HEK293 (cell line): ENCODE results near the gene CHEK1.

Experiments
- HOXA7 ChIP-seq: sonication (generic); formaldehyde crosslinking; IDR thresholded peaks from 2 replicates; pipeline ENCODE4 v1.8.1; 2022; ENCODE audit warnings: missing genetic modification reagents, borderline replicate concordance
- SP7 ChIP-seq: fragments of 450-650 bp; formaldehyde crosslinking; IDR thresholded peaks from 2 replicates; pipeline ENCODE4 v1.5.1; 2016; ENCODE audit warnings: missing biosample characterization, missing genetic modification characterization
- TRIM28 ChIP-seq: IDR thresholded peaks from 2 replicates; pipeline ENCODE4 v1.6.1; 2011; ENCODE audit warnings: low read length, control low read depth, borderline replicate concordance
- ZBTB8A ChIP-seq: fragments of 450-650 bp; formaldehyde crosslinking; IDR thresholded peaks from 2 replicates; pipeline ENCODE4 v1.5.1; 2016; ENCODE audit warnings: missing biosample characterization, missing genetic modification characterization
- ZEB2 ChIP-seq: fragments of 450-650 bp; formaldehyde crosslinking; IDR thresholded peaks from 2 replicates; pipeline ENCODE4 v1.5.1; 2016; ENCODE audit warnings: missing biosample characterization, missing genetic modification characterization
- ZFP41 ChIP-seq: fragments of 450-650 bp; formaldehyde crosslinking; IDR thresholded peaks from 2 replicates; pipeline ENCODE4 v1.5.1; 2016; ENCODE audit warnings: missing biosample characterization, missing genetic modification characterization, borderline replicate concordance
- ZNF140 ChIP-seq: fragments of 450-650 bp; formaldehyde crosslinking; IDR thresholded peaks from 2 replicates; pipeline ENCODE4 v1.5.1; 2016; ENCODE audit warnings: missing biosample characterization, missing genetic modification characterization
- ZNF335 ChIP-seq: fragments of 450-650 bp; formaldehyde crosslinking; conservative IDR thresholded peaks from 2 replicates; pipeline ENCODE4 v1.5.1; 2016; ENCODE audit warnings: missing biosample characterization, missing genetic modification characterization
- ZNF37A ChIP-seq: fragments of 450-650 bp; IDR thresholded peaks from 2 replicates; pipeline ENCODE4 v1.5.1; 2018; ENCODE audit warnings: missing biosample characterization, missing genetic modification characterization
- ZNF48 ChIP-seq: fragments of 450-650 bp; formaldehyde crosslinking; IDR thresholded peaks from 2 replicates; pipeline ENCODE4 v1.5.1; 2016; ENCODE audit warnings: missing biosample characterization, missing genetic modification characterization
- ZNF501 ChIP-seq: fragments of 450-650 bp; formaldehyde crosslinking; IDR thresholded peaks from 2 replicates; pipeline ENCODE4 v1.5.1; 2016; ENCODE audit warnings: missing biosample characterization, missing genetic modification characterization
- ZNF571 ChIP-seq: fragments of 450-650 bp; formaldehyde crosslinking; IDR thresholded peaks from 2 replicates; pipeline ENCODE4 v1.5.0; 2017; ENCODE audit warnings: missing biosample characterization, missing genetic modification characterization
- ZNF600 ChIP-seq: fragments of 450-650 bp; formaldehyde crosslinking; IDR thresholded peaks from 2 replicates; pipeline ENCODE4 v1.5.1; 2016; ENCODE audit warnings: missing biosample characterization, missing genetic modification characterization
- ZNF654 ChIP-seq: fragments of 450-650 bp; formaldehyde crosslinking; IDR thresholded peaks from 2 replicates; pipeline ENCODE4 v1.5.1; 2016; ENCODE audit warnings: low read depth, missing biosample characterization, missing genetic modification characterization
- ZNF792 ChIP-seq: fragments of 450-650 bp; formaldehyde crosslinking; IDR thresholded peaks from 2 replicates; pipeline ENCODE4 v1.5.1; 2016; ENCODE audit warnings: missing biosample characterization, missing genetic modification characterization
- ZXDB ChIP-seq: fragments of 450-650 bp; formaldehyde crosslinking; IDR thresholded peaks from 2 replicates; pipeline ENCODE4 v1.5.1; 2016; ENCODE audit warnings: missing biosample characterization, missing genetic modification characterization
- TF ChIP-seq, protein P1 (sequence below): fragments of 450-650 bp; formaldehyde crosslinking; IDR thresholded peaks from 2 replicates; pipeline ENCODE4 v1.5.1; 2017; ENCODE audit warnings: missing biosample characterization, missing genetic modification characterization
- TF ChIP-seq, protein P2 (sequence below): fragments of 450-650 bp; formaldehyde crosslinking; IDR thresholded peaks from 2 replicates; pipeline ENCODE4 v1.5.1; 2016; ENCODE audit warnings: missing biosample characterization, missing genetic modification characterization, borderline replicate concordance
- TF ChIP-seq, protein P3 (sequence below): fragments of 450-650 bp; formaldehyde crosslinking; optimal IDR thresholded peaks from 2 replicates; pipeline ENCODE3; 2016; ENCODE audit warnings: missing biosample characterization, mild to moderate bottlenecking, missing genetic modification characterization
- TF ChIP-seq, protein P4 (sequence below): fragments of 450-650 bp; formaldehyde crosslinking; IDR thresholded peaks from 2 replicates; pipeline ENCODE4 v1.5.1; 2016; ENCODE audit warnings: missing biosample characterization, missing genetic modification characterization
- TF ChIP-seq, protein P5 (sequence below): fragments of 450-650 bp; formaldehyde crosslinking; IDR thresholded peaks from 2 replicates; pipeline ENCODE4 v1.5.1; 2016; ENCODE audit warnings: missing biosample characterization, missing genetic modification characterization
- TF ChIP-seq, protein P6 (sequence below): fragments of 450-650 bp; formaldehyde crosslinking; IDR thresholded peaks from 2 replicates; pipeline ENCODE4 v1.5.1; 2016; ENCODE audit warnings: missing biosample characterization, missing genetic modification characterization
- TF ChIP-seq, protein P7 (sequence below): fragments of 450-650 bp; formaldehyde crosslinking; IDR thresholded peaks from 2 replicates; pipeline ENCODE4 v1.5.1; 2017; ENCODE audit warnings: missing biosample characterization, missing genetic modification characterization
- TF ChIP-seq, protein P8 (sequence below): fragments of 450-650 bp; formaldehyde crosslinking; IDR thresholded peaks from 2 replicates; pipeline ENCODE4 v1.5.1; 2017; ENCODE audit warnings: missing biosample characterization, missing genetic modification characterization

Gene CHEK1

DNA sequence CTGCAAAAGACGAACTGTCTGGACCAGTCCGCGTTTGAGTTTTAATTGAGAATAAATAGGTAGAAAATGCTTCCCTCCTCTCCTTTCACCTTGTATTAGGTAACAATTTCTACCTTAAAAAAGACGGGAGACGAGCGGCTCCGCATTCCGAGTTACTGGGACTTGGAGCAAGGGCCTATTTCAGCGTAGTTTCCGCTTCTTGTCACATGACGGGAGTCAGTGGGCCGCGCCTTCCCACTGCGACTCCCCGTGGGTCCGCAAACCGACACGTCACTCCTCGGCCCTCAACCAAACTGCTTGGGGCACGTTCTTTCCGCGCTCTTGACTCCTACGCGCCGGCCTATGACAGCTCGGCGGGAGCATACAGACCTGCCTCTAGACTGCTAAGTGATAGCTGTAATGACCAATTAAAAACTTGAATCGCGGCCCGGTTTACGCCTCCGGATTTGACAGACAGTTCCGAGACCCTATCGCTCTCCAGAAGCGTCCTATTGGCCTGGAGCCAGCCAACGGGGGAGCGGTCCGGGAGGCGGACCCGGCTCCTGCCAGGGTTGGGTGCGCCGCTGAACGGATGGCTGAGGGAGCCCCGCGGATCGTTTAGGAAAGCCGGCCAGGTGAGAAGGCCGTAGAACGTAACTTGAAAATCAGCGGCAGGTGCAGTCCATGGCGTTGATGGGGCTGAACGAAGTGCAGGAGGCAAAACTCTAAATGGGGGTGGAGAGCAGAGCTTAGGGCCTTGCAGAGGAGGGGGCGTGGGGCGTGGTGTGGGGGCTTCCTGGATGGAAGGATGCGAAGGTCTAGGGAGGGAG is 32.5 kb upstream of the CHEK1 start, which contains the start of gene STT3A (continued):
- TF ChIP-seq SP7 (tag by site-specific recombination) = no peak
- TF ChIP-seq, protein P1, sequence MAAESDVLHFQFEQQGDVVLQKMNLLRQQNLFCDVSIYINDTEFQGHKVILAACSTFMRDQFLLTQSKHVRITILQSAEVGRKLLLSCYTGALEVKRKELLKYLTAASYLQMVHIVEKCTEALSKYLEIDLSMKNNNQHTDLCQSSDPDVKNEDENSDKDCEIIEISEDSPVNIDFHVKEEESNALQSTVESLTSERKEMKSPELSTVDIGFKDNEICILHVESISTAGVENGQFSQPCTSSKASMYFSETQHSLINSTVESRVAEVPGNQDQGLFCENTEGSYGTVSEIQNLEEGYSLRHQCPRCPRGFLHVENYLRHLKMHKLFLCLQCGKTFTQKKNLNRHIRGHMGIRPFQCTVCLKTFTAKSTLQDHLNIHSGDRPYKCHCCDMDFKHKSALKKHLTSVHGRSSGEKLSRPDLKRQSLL = no peak
- no peak for TF ChIP-seq ZFP41 (tag by site-specific recombination)
- TF ChIP-seq TRIM28 = no peak
- peak; percentile 87; the same call in 1 of the 2 replicates for TF ChIP-seq ZNF335 (tag by site-specific recombination)
- no peak for TF ChIP-seq HOXA7
- TF ChIP-seq ZBTB8A (tag by site-specific recombination) = no peak
- peak; percentile 89 for TF ChIP-seq ZXDB (tag by site-specific recombination)
- no peak for TF ChIP-seq ZNF792 (tag by site-specific recombination)
- TF ChIP-seq, protein P2, sequence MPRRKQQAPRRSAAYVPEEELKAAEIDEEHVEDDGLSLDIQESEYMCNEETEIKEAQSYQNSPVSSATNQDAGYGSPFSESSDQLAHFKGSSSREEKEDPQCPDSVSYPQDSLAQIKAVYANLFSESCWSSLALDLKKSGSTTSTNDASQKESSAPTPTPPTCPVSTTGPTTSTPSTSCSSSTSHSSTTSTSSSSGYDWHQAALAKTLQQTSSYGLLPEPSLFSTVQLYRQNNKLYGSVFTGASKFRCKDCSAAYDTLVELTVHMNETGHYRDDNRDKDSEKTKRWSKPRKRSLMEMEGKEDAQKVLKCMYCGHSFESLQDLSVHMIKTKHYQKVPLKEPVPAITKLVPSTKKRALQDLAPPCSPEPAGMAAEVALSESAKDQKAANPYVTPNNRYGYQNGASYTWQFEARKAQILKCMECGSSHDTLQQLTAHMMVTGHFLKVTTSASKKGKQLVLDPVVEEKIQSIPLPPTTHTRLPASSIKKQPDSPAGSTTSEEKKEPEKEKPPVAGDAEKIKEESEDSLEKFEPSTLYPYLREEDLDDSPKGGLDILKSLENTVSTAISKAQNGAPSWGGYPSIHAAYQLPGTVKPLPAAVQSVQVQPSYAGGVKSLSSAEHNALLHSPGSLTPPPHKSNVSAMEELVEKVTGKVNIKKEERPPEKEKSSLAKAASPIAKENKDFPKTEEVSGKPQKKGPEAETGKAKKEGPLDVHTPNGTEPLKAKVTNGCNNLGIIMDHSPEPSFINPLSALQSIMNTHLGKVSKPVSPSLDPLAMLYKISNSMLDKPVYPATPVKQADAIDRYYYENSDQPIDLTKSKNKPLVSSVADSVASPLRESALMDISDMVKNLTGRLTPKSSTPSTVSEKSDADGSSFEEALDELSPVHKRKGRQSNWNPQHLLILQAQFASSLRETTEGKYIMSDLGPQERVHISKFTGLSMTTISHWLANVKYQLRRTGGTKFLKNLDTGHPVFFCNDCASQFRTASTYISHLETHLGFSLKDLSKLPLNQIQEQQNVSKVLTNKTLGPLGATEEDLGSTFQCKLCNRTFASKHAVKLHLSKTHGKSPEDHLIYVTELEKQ (tag by site-specific recombination) = no peak
- TF ChIP-seq ZNF140 (tag by site-specific recombination) = no peak
- no peak for TF ChIP-seq ZNF600 (tag by site-specific recombination)
- no peak for TF ChIP-seq ZNF37A
- TF ChIP-seq, protein P3, sequence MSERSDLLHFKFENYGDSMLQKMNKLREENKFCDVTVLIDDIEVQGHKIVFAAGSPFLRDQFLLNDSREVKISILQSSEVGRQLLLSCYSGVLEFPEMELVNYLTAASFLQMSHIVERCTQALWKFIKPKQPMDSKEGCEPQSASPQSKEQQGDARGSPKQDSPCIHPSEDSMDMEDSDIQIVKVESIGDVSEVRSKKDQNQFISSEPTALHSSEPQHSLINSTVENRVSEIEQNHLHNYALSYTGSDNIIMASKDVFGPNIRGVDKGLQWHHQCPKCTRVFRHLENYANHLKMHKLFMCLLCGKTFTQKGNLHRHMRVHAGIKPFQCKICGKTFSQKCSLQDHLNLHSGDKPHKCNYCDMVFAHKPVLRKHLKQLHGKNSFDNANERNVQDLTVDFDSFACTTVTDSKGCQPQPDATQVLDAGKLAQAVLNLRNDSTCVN = peak; percentile 69
- TF ChIP-seq ZEB2 = 0 out of 2 replicates have a peak, but pooled peaks have one; percentile 56
- no peak for TF ChIP-seq ZNF654 (tag by site-specific recombination)
- TF ChIP-seq ZNF48 (tag by site-specific recombination) = no peak
- TF ChIP-seq, protein P4, sequence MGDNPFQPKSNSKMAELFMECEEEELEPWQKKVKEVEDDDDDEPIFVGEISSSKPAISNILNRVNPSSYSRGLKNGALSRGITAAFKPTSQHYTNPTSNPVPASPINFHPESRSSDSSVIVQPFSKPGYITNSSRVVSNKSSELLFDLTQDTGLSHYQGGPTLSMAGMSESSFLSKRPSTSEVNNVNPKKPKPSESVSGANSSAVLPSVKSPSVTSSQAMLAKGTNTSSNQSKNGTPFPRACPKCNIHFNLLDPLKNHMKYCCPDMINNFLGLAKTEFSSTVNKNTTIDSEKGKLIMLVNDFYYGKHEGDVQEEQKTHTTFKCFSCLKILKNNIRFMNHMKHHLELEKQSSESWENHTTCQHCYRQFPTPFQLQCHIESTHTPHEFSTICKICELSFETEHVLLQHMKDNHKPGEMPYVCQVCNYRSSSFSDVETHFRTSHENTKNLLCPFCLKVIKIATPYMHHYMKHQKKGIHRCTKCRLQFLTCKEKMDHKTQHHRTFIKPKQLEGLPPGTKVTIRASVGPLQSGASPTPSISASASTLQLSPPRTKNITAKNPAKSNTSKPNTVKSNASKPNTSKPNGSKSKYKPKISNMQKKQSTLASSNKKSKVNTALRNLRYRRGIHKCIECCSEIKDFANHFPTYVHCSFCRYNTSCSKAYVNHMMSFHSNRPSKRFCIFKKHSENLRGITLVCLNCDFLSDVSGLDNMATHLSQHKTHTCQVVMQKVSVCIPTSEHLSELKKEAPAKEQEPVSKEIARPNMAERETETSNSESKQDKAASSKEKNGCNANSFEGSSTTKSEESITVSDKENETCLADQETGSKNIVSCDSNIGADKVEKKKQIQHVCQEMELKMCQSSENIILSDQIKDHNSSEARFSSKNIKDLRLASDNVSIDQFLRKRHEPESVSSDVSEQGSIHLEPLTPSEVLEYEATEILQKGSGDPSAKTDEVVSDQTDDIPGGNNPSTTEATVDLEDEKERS (tag by site-specific recombination) = no peak
- TF ChIP-seq, protein P5, sequence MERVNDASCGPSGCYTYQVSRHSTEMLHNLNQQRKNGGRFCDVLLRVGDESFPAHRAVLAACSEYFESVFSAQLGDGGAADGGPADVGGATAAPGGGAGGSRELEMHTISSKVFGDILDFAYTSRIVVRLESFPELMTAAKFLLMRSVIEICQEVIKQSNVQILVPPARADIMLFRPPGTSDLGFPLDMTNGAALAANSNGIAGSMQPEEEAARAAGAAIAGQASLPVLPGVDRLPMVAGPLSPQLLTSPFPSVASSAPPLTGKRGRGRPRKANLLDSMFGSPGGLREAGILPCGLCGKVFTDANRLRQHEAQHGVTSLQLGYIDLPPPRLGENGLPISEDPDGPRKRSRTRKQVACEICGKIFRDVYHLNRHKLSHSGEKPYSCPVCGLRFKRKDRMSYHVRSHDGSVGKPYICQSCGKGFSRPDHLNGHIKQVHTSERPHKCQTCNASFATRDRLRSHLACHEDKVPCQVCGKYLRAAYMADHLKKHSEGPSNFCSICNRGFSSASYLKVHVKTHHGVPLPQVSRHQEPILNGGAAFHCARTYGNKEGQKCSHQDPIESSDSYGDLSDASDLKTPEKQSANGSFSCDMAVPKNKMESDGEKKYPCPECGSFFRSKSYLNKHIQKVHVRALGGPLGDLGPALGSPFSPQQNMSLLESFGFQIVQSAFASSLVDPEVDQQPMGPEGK (tag by site-specific recombination) = peak; percentile 83
- TF ChIP-seq, protein P6, sequence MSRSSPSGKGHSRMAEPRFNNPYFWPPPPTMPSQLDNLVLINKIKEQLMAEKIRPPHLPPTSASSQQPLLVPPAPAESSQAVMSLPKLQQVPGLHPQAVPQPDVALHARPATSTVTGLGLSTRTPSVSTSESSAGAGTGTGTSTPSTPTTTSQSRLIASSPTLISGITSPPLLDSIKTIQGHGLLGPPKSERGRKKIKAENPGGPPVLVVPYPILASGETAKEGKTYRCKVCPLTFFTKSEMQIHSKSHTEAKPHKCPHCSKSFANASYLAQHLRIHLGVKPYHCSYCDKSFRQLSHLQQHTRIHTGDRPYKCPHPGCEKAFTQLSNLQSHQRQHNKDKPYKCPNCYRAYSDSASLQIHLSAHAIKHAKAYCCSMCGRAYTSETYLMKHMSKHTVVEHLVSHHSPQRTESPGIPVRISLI (tag by site-specific recombination) = no peak
- peak; percentile 60; the same call in 1 of the 2 replicates for TF ChIP-seq ZNF501 (tag by site-specific recombination)
- no peak for TF ChIP-seq ZNF571 (tag by site-specific recombination)
- TF ChIP-seq, protein P7, sequence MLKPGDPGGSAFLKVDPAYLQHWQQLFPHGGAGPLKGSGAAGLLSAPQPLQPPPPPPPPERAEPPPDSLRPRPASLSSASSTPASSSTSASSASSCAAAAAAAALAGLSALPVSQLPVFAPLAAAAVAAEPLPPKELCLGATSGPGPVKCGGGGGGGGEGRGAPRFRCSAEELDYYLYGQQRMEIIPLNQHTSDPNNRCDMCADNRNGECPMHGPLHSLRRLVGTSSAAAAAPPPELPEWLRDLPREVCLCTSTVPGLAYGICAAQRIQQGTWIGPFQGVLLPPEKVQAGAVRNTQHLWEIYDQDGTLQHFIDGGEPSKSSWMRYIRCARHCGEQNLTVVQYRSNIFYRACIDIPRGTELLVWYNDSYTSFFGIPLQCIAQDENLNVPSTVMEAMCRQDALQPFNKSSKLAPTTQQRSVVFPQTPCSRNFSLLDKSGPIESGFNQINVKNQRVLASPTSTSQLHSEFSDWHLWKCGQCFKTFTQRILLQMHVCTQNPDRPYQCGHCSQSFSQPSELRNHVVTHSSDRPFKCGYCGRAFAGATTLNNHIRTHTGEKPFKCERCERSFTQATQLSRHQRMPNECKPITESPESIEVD = no peak
- TF ChIP-seq, protein P8, sequence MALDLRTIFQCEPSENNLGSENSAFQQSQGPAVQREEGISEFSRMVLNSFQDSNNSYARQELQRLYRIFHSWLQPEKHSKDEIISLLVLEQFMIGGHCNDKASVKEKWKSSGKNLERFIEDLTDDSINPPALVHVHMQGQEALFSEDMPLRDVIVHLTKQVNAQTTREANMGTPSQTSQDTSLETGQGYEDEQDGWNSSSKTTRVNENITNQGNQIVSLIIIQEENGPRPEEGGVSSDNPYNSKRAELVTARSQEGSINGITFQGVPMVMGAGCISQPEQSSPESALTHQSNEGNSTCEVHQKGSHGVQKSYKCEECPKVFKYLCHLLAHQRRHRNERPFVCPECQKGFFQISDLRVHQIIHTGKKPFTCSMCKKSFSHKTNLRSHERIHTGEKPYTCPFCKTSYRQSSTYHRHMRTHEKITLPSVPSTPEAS (tag by site-specific recombination) = peak; percentile 55
